ENCODE data around the gene HCST. TPM values are rescaled to one million over a fixed set of nuclear protein-coding genes. Genes with fewer than 3 reads are reported as not detected.

The HCST gene
- total and polyA plus RNA-seq, 4 donors: 2.0 to 13.3 (median 3.8) TPM

DNA sequence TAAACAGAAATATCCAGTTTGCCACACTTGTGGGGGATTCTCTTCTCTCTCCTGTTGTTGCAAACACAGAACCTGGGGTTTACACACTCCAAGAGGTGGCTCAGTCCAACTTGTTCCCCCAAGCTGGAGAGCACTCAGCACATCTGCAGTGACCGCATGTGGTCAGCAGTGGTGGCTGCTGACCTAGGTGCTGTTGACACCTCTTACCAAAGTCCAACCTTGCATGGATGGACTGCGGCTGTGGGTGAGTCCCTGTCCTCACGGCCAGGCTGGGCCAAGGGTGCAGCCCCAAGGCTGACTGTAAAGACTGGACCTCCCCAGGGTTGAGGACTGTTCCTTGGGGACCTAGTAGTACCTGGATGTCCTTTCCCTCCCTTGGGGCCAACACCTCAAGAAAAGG, 39.9 kb downstream of the HCST start:
- Histone ChIP-seq H3K9me3 (ENCODE audit: control insufficient read depth in 4 of 4, low read length in 3 of 4) (no peaks in the 10 kb centered on the region), H3K27ac (ENCODE audit: low read depth in 1 of 2, low read length in 2 of 2) (no peak overlapping the region), H3K4me1 (ENCODE audit: control insufficient read depth in 4 of 4, insufficient read depth in 4 of 4, low read length in 3 of 4) (peaks cover 2 to 24% (median 14%) of the 10 kb centered on the region in 4 donors), H3K27me3 (ENCODE audit: control insufficient read depth in 4 of 4, insufficient read depth in 4 of 4, low read length in 3 of 4) (no peaks in the 10 kb centered on the region), H3K36me3 (ENCODE audit: control insufficient read depth in 4 of 4, insufficient read depth in 3 of 4, low read depth in 1 of 4, low read length in 3 of 4) (peaks cover 0 to 5% (median under 1%) of the 10 kb centered on the region in 4 donors), H3K9ac (ENCODE audit: low read depth in 1 of 2, low read length in 2 of 2) (no peak overlapping the region), H3K4me3 (ENCODE audit: low read depth in 1 of 3, low read length in 3 of 3) (no peak overlapping the region)
- WGBS: 40% methylated on average over 3 of the region's 3 CpGs
- TF ChIP-seq, protein P1, sequence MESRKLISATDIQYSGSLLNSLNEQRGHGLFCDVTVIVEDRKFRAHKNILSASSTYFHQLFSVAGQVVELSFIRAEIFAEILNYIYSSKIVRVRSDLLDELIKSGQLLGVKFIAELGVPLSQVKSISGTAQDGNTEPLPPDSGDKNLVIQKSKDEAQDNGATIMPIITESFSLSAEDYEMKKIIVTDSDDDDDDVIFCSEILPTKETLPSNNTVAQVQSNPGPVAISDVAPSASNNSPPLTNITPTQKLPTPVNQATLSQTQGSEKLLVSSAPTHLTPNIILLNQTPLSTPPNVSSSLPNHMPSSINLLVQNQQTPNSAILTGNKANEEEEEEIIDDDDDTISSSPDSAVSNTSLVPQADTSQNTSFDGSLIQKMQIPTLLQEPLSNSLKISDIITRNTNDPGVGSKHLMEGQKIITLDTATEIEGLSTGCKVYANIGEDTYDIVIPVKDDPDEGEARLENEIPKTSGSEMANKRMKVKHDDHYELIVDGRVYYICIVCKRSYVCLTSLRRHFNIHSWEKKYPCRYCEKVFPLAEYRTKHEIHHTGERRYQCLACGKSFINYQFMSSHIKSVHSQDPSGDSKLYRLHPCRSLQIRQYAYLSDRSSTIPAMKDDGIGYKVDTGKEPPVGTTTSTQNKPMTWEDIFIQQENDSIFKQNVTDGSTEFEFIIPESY (IDR thresholded peaks at IDR 0.05): no peak
- TF ChIP-seq RAD21 (IDR thresholded peaks at IDR 0.05) (peak; percentile 18 to 49), YY1 (IDR thresholded peaks at IDR 0.05) (peak; percentile 32), GABPA (IDR thresholded peaks at IDR 0.05 in 1 of 2, conservative IDR thresholded peaks at IDR 0.05 in 1 of 2) (peak in 1 of 2 donors; percentile 35), EGR1 (IDR thresholded peaks at IDR 0.05; ENCODE audit: low read depth in 2 of 2) (no peak), SP1 (IDR thresholded peaks at IDR 0.05) (peak; percentile 89), FOXA2 (IDR thresholded peaks at IDR 0.05) (peak; percentile 41), RXRA (IDR thresholded peaks at IDR 0.05) (peak; percentile 99 to 100), JUND (IDR thresholded peaks at IDR 0.05) (peak in 1 of 2 donors; percentile 10), NR2F2 (IDR thresholded peaks at IDR 0.05) (peak; percentile 30), FOXA1 (IDR thresholded peaks at IDR 0.05) (peak; percentile 66), HNF4A (conservative IDR thresholded peaks at IDR 0.05) (peak; percentile 98 to 99), HNF4G (IDR thresholded peaks at IDR 0.05) (peak; percentile 96)
- TF ChIP-seq, protein P2, sequence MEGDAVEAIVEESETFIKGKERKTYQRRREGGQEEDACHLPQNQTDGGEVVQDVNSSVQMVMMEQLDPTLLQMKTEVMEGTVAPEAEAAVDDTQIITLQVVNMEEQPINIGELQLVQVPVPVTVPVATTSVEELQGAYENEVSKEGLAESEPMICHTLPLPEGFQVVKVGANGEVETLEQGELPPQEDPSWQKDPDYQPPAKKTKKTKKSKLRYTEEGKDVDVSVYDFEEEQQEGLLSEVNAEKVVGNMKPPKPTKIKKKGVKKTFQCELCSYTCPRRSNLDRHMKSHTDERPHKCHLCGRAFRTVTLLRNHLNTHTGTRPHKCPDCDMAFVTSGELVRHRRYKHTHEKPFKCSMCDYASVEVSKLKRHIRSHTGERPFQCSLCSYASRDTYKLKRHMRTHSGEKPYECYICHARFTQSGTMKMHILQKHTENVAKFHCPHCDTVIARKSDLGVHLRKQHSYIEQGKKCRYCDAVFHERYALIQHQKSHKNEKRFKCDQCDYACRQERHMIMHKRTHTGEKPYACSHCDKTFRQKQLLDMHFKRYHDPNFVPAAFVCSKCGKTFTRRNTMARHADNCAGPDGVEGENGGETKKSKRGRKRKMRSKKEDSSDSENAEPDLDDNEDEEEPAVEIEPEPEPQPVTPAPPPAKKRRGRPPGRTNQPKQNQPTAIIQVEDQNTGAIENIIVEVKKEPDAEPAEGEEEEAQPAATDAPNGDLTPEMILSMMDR (IDR thresholded peaks at IDR 0.05; ENCODE audit: low read depth, low read length, missing input control): no peak
- TF ChIP-seq, protein P3, sequence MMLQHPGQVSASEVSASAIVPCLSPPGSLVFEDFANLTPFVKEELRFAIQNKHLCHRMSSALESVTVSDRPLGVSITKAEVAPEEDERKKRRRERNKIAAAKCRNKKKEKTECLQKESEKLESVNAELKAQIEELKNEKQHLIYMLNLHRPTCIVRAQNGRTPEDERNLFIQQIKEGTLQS (IDR thresholded peaks at IDR 0.05): no peak
- TF ChIP-seq, protein P4, sequence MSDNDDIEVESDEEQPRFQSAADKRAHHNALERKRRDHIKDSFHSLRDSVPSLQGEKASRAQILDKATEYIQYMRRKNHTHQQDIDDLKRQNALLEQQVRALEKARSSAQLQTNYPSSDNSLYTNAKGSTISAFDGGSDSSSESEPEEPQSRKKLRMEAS (IDR thresholded peaks at IDR 0.05): no peak
- TF ChIP-seq, protein P5, sequence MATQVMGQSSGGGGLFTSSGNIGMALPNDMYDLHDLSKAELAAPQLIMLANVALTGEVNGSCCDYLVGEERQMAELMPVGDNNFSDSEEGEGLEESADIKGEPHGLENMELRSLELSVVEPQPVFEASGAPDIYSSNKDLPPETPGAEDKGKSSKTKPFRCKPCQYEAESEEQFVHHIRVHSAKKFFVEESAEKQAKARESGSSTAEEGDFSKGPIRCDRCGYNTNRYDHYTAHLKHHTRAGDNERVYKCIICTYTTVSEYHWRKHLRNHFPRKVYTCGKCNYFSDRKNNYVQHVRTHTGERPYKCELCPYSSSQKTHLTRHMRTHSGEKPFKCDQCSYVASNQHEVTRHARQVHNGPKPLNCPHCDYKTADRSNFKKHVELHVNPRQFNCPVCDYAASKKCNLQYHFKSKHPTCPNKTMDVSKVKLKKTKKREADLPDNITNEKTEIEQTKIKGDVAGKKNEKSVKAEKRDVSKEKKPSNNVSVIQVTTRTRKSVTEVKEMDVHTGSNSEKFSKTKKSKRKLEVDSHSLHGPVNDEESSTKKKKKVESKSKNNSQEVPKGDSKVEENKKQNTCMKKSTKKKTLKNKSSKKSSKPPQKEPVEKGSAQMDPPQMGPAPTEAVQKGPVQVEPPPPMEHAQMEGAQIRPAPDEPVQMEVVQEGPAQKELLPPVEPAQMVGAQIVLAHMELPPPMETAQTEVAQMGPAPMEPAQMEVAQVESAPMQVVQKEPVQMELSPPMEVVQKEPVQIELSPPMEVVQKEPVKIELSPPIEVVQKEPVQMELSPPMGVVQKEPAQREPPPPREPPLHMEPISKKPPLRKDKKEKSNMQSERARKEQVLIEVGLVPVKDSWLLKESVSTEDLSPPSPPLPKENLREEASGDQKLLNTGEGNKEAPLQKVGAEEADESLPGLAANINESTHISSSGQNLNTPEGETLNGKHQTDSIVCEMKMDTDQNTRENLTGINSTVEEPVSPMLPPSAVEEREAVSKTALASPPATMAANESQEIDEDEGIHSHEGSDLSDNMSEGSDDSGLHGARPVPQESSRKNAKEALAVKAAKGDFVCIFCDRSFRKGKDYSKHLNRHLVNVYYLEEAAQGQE (IDR thresholded peaks at IDR 0.05): peak; percentile 80
- no peak for DNase-seq (ENCODE audit: low spot score)
